ENCODE measurements around the gene ZNF768. TPM values are rescaled to one million over a fixed set of nuclear protein-coding genes. Genes with fewer than 3 reads are reported as not detected.

Gene ZNF768
- total and polyA plus RNA-seq, 2 of the 13 experiments (the other 11 are each of a cell fraction or from before 2014, with no cell fraction given) = 26.7 to 34.4 TPM

DNA sequence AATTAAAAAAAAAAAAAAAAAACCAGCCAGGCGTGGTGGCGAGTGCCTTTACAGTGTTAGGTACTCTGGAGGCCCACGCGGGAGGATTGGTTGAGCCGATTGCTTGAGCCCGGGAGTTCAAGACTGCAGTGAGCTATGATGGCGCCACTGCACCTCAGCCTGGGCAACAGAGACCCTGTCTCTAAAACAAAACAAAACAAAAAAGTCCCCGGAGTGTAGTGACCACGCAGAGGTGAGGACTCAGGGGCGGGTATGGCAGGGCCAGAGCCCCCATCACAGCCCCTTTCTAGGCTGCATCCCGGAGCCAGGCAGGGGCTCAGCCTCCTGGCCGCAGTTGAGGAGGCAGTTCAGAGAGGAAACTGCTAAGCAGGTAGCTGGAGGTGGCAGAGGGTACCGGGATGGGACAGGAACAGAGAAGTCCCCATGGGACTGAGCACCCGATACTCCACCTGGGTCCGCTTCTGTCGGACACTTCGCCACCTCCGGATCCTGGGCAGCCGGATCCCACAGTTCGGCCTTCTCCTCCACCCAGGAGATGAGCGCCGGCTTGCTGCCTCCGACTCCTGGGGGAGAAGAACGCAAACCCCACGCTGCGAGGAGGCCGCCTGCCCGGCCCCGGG is 7.5 kb upstream of the ZNF768 start:
- Histone ChIP-seq H3K9ac (ENCODE audit: insufficient read depth, low read depth, low read length) (peak overlapping the region; percentile 89), H3K4me1 (ENCODE audit: insufficient read depth, low read length) (peaks cover 62% of the 10 kb centered on the region), H3K36me3 (replicated peaks in 1 of 2; ENCODE audit: control insufficient read depth in 1 of 2, insufficient read depth in 2 of 2, low read length in 2 of 2) (peaks cover 0 to 1% of the 10 kb centered on the region in 2 experiments; a peak in 1 of 5 replicates), H3K79me2 (ENCODE audit: insufficient read depth, low read length) (peaks cover 31% of the 10 kb centered on the region), H3K4me2 (ENCODE audit: low read depth, low read length) (peak overlapping the region; percentile 95), H2AFZ (ENCODE audit: low read length) (no peak overlapping the region), H3K9me3 (ENCODE audit: low read length) (no peaks in the 10 kb centered on the region), H4K20me1 (ENCODE audit: insufficient read depth, low read length) (no peaks in the 10 kb centered on the region), H3K4me3 (replicated peaks in 1 of 3; ENCODE audit: insufficient read depth in 1 of 3, low read depth in 2 of 3, low read length in 3 of 3) (peak overlapping the region; percentile 75 to 93 (median 81)), H3K27ac (ENCODE audit: extremely low read length, insufficient read depth, low read length) (peak overlapping the region; percentile 85), H3K27me3 (ENCODE audit: control insufficient read depth in 1 of 2, insufficient read depth in 2 of 2, low read length in 2 of 2) (no peaks in the 10 kb centered on the region; a peak in 1 of 5 replicates)
- ChIA-PET POLR2A (interaction anchor here (0.6 to 5.1 kb wide), 22 partner anchors 9 to 468 kb away, joined by 3 to 187 read pairs (median 5); partner anchors contain the start of genes ALDOA, CD2BP2, DCTPP1 and FBRS), CTCF (ENCODE audit: low intra/inter-chr PET ratio, low total read pairs) (interaction anchor here (0.9 kb wide), 1 partner anchor 103 kb away, joined by 3 read pairs; no protein-coding TSS in a partner anchor)
- DNase-seq (ENCODE audit: low spot score) = no peak
- 1% methylated on average over 24 of the region's 29 CpGs for WGBS (ENCODE audit: low lambda C conversion rate)
- in situ Hi-C loops (cut with HindIII; ENCODE audit: extremely low pct_ligation_motif_present, low pct_unique_long_range_greater_than_20kb) (no loop called here), intact Hi-C loops (cut with micrococcal nuclease; ENCODE audit: unreplicated experiment) (loop anchor here (1.0 to 2.0 kb wide), 3 partner anchors 25 to 104 kb away; partner anchors contain the start of genes DCTPP1 and ZNF764)
- peak; percentile 14 for ATAC-seq
- no TSS peak for BruUV-seq (replicated peaks)
- FAIRE-seq = no peak
- TF ChIP-seq ZSCAN30 (CRISPR knock-in tag; IDR thresholded peaks at IDR 0.05) (0 out of 2 replicates have a peak, but pooled peaks have one; percentile 3), ZNF235 (CRISPR knock-in tag; IDR thresholded peaks at IDR 0.05; ENCODE audit: borderline replicate concordance) (no peak), MED13 (CRISPR knock-in tag; IDR thresholded peaks at IDR 0.05) (peak; percentile 17; the same call in 1 of the 2 replicates), YEATS2 (CRISPR knock-in tag; IDR thresholded peaks at IDR 0.05; ENCODE audit: borderline replicate concordance) (no peak), HNRNPLL (IDR thresholded peaks at IDR 0.05; ENCODE audit: low read depth, low read length, poor library complexity, severe bottlenecking) (no peak), ZEB1 (IDR thresholded peaks at IDR 0.05; ENCODE audit: insufficient replicate concordance, low read depth) (no peak), ZNF432 (CRISPR knock-in tag; IDR thresholded peaks at IDR 0.05; ENCODE audit: borderline replicate concordance) (no peak), RNF219 (CRISPR knock-in tag; IDR thresholded peaks at IDR 0.05) (0 out of 2 replicates have a peak, but pooled peaks have one; percentile 28)
- TF ChIP-seq, protein P1, sequence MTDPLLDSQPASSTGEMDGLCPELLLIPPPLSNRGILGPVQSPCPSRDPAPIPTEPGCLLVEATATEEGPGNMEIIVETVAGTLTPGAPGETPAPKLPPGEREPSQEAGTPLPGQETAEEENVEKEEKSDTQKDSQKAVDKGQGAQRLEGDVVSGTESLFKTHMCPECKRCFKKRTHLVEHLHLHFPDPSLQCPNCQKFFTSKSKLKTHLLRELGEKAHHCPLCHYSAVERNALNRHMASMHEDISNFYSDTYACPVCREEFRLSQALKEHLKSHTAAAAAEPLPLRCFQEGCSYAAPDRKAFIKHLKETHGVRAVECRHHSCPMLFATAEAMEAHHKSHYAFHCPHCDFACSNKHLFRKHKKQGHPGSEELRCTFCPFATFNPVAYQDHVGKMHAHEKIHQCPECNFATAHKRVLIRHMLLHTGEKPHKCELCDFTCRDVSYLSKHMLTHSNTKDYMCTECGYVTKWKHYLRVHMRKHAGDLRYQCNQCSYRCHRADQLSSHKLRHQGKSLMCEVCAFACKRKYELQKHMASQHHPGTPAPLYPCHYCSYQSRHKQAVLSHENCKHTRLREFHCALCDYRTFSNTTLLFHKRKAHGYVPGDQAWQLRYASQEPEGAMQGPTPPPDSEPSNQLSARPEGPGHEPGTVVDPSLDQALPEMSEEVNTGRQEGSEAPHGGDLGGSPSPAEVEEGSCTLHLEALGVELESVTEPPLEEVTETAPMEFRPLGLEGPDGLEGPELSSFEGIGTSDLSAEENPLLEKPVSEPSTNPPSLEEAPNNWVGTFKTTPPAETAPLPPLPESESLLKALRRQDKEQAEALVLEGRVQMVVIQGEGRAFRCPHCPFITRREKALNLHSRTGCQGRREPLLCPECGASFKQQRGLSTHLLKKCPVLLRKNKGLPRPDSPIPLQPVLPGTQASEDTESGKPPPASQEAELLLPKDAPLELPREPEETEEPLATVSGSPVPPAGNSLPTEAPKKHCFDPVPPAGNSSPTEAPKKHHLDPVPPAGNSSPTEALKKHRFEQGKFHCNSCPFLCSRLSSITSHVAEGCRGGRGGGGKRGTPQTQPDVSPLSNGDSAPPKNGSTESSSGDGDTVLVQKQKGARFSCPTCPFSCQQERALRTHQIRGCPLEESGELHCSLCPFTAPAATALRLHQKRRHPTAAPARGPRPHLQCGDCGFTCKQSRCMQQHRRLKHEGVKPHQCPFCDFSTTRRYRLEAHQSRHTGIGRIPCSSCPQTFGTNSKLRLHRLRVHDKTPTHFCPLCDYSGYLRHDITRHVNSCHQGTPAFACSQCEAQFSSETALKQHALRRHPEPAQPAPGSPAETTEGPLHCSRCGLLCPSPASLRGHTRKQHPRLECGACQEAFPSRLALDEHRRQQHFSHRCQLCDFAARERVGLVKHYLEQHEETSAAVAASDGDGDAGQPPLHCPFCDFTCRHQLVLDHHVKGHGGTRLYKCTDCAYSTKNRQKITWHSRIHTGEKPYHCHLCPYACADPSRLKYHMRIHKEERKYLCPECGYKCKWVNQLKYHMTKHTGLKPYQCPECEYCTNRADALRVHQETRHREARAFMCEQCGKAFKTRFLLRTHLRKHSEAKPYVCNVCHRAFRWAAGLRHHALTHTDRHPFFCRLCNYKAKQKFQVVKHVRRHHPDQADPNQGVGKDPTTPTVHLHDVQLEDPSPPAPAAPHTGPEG (CRISPR knock-in tag; IDR thresholded peaks at IDR 0.05) = no peak
- TF ChIP-seq, protein P2, sequence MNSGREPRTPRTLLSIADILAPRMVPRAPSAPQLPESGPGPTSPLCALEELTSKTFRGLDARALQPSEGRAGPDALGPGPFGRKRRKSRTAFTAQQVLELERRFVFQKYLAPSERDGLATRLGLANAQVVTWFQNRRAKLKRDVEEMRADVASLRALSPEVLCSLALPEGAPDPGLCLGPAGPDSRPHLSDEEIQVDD (CRISPR knock-in tag; IDR thresholded peaks at IDR 0.05; ENCODE audit: borderline replicate concordance) = no peak

Data from HepG2 (cell line).